Bone marrow (tissue), 2 donors: Measurements from ENCODE around the gene U2AF2.
"Not testable (repeated sequence)": the region's sequence is repeated elsewhere in the genome, so short reads cannot be mapped to it uniquely, and the experiment has no call there.

Experiments
- DNase-seq, 2 donors: peaks; one replicate each; lab custom pipeline; 2025; lab: John Stamatoyannopoulos, UW

U2AF2 gene

GRCh38 chr19:55705972-55706371 lies 51.1 kb downstream of the U2AF2 start:
- DNase-seq: no peak

- DNase-seq: no peak
Observed at GRCh38 chr19:55711719-55712118, 56.9 kb downstream of the U2AF2 start.

- no peak for DNase-seq
Observed at GRCh38 chr19:55712804-55713631, 58.2 kb downstream of the U2AF2 start.

- DNase-seq: no peak
Observed at GRCh38 chr19:55716531-55716930, 61.7 kb downstream of the U2AF2 start.

- DNase-seq: no peak
Observed at GRCh38 chr19:55717251-55717650, 62.4 kb downstream of the U2AF2 start.

- DNase-seq: not testable (repeated sequence)
Observed at GRCh38 chr19:55717879-55718711, 63.3 kb downstream of the U2AF2 start.

GRCh38 chr19:55720214-55720746 lies 65.4 kb downstream of the U2AF2 start:
- no peak for DNase-seq

- no peak for DNase-seq
Observed at GRCh38 chr19:55720801-55721200, 66.0 kb downstream of the U2AF2 start.

- no peak for DNase-seq
Observed at GRCh38 chr19:55723491-55723890, 68.7 kb downstream of the U2AF2 start.
